Endodermal cell (in vitro differentiated cells): Measurements from ENCODE around the gene CCNT2. TPM values are rescaled to one million over a fixed set of nuclear protein-coding genes. Genes with fewer than 3 reads are reported as not detected.
A peak's percentile ranks its signal among the peaks of the same experiment; 100 is the strongest.

Experiments used
- DNase-seq: peaks from one replicate; pipeline ENCODE4 v3.0.0-alpha.2; 2017
- H3K27ac ChIP-seq: 2 replicates; pipeline ENCODE4 v1.5.1; 2013; ENCODE audit warnings: mild to moderate bottlenecking, low read depth, low read length, moderate library complexity
- H3K27me3 ChIP-seq: 2 replicates; pipeline ENCODE4 v1.6.1; 2013; ENCODE audit warnings: mild to moderate bottlenecking, low read length, moderate library complexity; ENCODE audit not compliant: insufficient read depth, control insufficient read depth, poor library complexity, severe bottlenecking
- H3K36me3 ChIP-seq: 2 replicates; pipeline ENCODE4 v1.7.0; 2013; ENCODE audit warnings: mild to moderate bottlenecking, low read length, moderate library complexity; ENCODE audit not compliant: control insufficient read depth, insufficient read depth
- H3K4me1 ChIP-seq: one replicate; pipeline ENCODE4 v1.7.0; 2013; ENCODE audit warnings: low read length; ENCODE audit not compliant: control insufficient read depth, insufficient read depth
- H3K4me3 ChIP-seq: 2 replicates; pipeline ENCODE4 v1.5.1; 2013; ENCODE audit warnings: mild to moderate bottlenecking, low read length, moderate library complexity
- H3K9ac ChIP-seq: 2 replicates; pipeline ENCODE4 v1.6.1; 2013; ENCODE audit warnings: mild to moderate bottlenecking, low read length, moderate library complexity; ENCODE audit not compliant: poor library complexity, severe bottlenecking; ENCODE audit errors: extremely low read depth
- H3K9me3 ChIP-seq: 2 replicates; pipeline ENCODE4 v1.6.1; 2013; ENCODE audit warnings: mild to moderate bottlenecking, low read length, moderate library complexity; ENCODE audit not compliant: control insufficient read depth
- H3K27ac Mint-ChIP-seq: 2 replicates; pipeline ENCODE4 v1.8.0; 2020; ENCODE audit warnings: mixed read lengths
- H3K27me3 Mint-ChIP-seq: 2 replicates; pipeline ENCODE4 v1.8.0; 2021; ENCODE audit warnings: mild to moderate bottlenecking, mixed read lengths; ENCODE audit not compliant: insufficient read depth
- H3K36me3 Mint-ChIP-seq: 2 replicates; pipeline ENCODE4 v1.8.0; 2020; ENCODE audit warnings: low read depth, mixed read lengths
- H3K4me1 Mint-ChIP-seq: 2 replicates; pipeline ENCODE4 v1.8.0; 2020; ENCODE audit warnings: mixed read lengths
- H3K4me3 Mint-ChIP-seq: 2 replicates; pipeline ENCODE4 v1.8.0; 2020; ENCODE audit warnings: mild to moderate bottlenecking, moderate library complexity, mixed read lengths
- H3K9me3 Mint-ChIP-seq: 2 replicates; pipeline ENCODE4 v1.8.0; 2020; ENCODE audit warnings: mild to moderate bottlenecking, mixed read lengths
- WGBS, 2 experiments: methylation state at CpG; one replicate each; pipeline versions ENCODE4 v1.1.5 to v1.1.7; 2013; ENCODE audit warnings: missing lambda C conversion rate in 2 of 2, mixed read lengths in 1 of 2; ENCODE audit not compliant: insufficient coverage in 1 of 2, insufficient read length in 1 of 2; 5-methylcytosine and 5-hydroxymethylcytosine counted together
- total RNA-seq, 2 donors: library from RNA; stranded (reverse); fragmentation: NEBNext Ultra II Directional in 1 of 2; extraction: Animal tissue kit (Norgen Biotek cat#: 25700) in 1 of 2; gene quantifications; 2 replicates in 1 of 2; 3 replicates in 1 of 2; pipeline ENCODE4 v1.2.1, GENCODE V29; 2021
- TF ChIP-seq, protein P1 (sequence below): fragments of 200-600 bp; sonication (generic); conservative IDR thresholded peaks from 2 replicates; pipeline ENCODE4 v1.5.0; 2021; ENCODE audit warnings: antibody characterized with exemption, mild to moderate bottlenecking

CCNT2 gene
- total RNA-seq, 2 donors from 2014 or later: 51.4 to 53.3 TPM

- Histone ChIP-seq H3K9me3 (peaks cover 9% of the 10 kb centered on the region), H3K27ac (no peak overlapping the region), H3K27me3 (peaks cover 18% of the 10 kb centered on the region), H3K36me3 (no peaks in the 10 kb centered on the region), H3K4me3 (no peak overlapping the region), H3K9ac (no peak overlapping the region), H3K4me1 (no peaks in the 10 kb centered on the region)
- H3K4me1 Mint-ChIP-seq: no peaks in the 10 kb centered on the region
- DNase-seq: no peak
- TF ChIP-seq, protein P1, sequence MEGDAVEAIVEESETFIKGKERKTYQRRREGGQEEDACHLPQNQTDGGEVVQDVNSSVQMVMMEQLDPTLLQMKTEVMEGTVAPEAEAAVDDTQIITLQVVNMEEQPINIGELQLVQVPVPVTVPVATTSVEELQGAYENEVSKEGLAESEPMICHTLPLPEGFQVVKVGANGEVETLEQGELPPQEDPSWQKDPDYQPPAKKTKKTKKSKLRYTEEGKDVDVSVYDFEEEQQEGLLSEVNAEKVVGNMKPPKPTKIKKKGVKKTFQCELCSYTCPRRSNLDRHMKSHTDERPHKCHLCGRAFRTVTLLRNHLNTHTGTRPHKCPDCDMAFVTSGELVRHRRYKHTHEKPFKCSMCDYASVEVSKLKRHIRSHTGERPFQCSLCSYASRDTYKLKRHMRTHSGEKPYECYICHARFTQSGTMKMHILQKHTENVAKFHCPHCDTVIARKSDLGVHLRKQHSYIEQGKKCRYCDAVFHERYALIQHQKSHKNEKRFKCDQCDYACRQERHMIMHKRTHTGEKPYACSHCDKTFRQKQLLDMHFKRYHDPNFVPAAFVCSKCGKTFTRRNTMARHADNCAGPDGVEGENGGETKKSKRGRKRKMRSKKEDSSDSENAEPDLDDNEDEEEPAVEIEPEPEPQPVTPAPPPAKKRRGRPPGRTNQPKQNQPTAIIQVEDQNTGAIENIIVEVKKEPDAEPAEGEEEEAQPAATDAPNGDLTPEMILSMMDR: no peak
- 90% methylated on average over 3 of the region's 3 CpGs; no CpG with 5 or more reads in 1 of the 2 experiments for WGBS, 2 experiments
- no peaks in the 10 kb centered on the region for H3K36me3 Mint-ChIP-seq
- H3K4me3 Mint-ChIP-seq: no peak overlapping the region
- no peak overlapping the region for H3K27ac Mint-ChIP-seq
- H3K9me3 Mint-ChIP-seq: peaks cover 7% of the 10 kb centered on the region
- H3K27me3 Mint-ChIP-seq: peaks cover 12% of the 10 kb centered on the region
These were observed 66.4 kb downstream of the CCNT2 start for GRCh38 chr2:134985061-134985460.

DNA sequence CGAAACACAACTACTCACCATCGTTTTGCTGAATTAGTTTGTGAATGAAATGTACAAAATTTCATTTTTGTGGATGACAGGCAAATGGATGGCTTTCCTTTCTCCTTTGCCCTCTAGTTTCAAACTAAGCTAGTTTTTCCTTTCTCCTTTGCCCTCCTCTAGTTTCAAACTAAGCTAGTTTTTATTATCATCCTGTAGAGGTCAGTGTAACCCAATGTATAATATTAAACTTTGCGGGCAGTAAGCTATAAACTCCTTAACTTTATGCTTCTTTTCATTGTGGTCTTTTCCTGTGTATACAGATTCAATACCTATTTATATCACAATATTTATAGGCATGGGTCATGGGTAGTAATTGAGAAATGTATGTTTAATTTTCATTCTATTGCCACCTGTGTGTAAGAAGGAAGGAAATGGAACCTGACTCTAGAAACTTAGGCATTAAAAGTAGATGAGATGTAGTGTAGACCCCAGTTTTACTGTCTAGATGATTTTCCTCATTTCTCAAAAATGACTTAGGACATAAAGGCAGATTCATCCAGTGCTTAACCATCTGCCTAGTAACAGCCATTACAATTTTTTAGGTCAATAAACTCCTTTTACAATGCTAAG is 70.5 kb downstream of the CCNT2 start:
- H3K36me3 ChIP-seq: no peaks in the 10 kb centered on the region
- WGBS, 2 experiments: 100% methylated on average over 1 of the region's 3 CpGs; no CpG with 5 or more reads in 1 of the 2 experiments
- Mint-ChIP-seq H3K4me3 (no peak overlapping the region), H3K9me3 (peaks cover 7% of the 10 kb centered on the region), H3K27ac (no peak overlapping the region), H3K4me1 (no peaks in the 10 kb centered on the region), H3K27me3 (peaks cover 12% of the 10 kb centered on the region), H3K36me3 (no peaks in the 10 kb centered on the region)
- no peak overlapping the region for H3K9ac ChIP-seq
- no peak for DNase-seq
- H3K27ac ChIP-seq: no peak overlapping the region
- H3K9me3 ChIP-seq: peaks cover 9% of the 10 kb centered on the region
- TF ChIP-seq, protein P1: peak; percentile 80
- H3K4me3 ChIP-seq: no peak overlapping the region
- no peaks in the 10 kb centered on the region for H3K4me1 ChIP-seq
- peaks cover 18% of the 10 kb centered on the region for H3K27me3 ChIP-seq

DNA sequence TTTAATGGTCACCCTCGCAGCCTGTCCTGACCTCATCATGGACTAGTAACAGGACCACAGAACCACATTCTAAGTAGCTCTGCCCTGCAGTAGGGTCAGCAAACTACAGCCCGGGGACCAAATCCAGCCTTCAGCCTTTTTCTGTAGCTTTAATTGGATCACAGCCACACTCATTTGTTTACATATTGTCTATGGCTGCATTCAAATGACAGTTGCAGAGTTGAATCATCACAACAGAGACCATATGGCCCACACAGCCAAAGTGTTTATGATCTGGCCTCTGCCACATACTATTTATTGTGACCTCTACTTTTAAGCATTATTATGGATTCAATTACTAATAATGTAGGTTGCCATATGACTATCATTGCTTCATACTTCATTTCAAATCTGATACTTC is 80.9 kb downstream of the CCNT2 start:
- TF ChIP-seq, protein P1: no peak
- WGBS, 2 experiments: 86 to 97% methylated on average over 1 to 2 of the region's 2 CpGs
- Mint-ChIP-seq H3K9me3 (no peaks in the 10 kb centered on the region), H3K27me3 (peaks cover 3% of the 10 kb centered on the region), H3K27ac (no peak overlapping the region), H3K4me3 (no peak overlapping the region), H3K36me3 (no peaks in the 10 kb centered on the region), H3K4me1 (peaks cover 6% of the 10 kb centered on the region)
- Histone ChIP-seq H3K36me3 (no peaks in the 10 kb centered on the region), H3K4me3 (no peak overlapping the region), H3K27me3 (no peaks in the 10 kb centered on the region), H3K9me3 (no peaks in the 10 kb centered on the region), H3K27ac (no peak overlapping the region), H3K4me1 (no peaks in the 10 kb centered on the region), H3K9ac (no peak overlapping the region)
- DNase-seq: no peak
